GM21723 (cell line): ENCODE measurements around the gene C20orf173.
"Not testable (repeated sequence)": the region's sequence is repeated elsewhere in the genome, so short reads cannot be mapped to it uniquely, and the experiment has no call there.

Source experiments
- ATAC-seq: cut with Tn5 transposase; IDR thresholded peaks from one replicate; pipeline ENCODE4 v1.9.1; 2021; ENCODE audit warnings: mild to moderate bottlenecking, moderate library complexity; ENCODE audit not compliant: unreplicated experiment

Gene C20orf173, protein sequence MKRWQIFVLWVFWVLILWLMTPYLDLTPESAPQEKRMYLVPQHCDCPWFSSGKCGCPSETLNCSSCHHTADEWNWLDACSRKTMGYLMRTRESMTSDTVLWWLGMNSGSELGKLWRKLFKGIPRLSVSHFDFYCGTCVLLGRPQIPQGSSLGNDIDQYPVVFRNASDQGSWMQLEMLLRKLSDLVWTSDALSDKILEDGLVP

DNA sequence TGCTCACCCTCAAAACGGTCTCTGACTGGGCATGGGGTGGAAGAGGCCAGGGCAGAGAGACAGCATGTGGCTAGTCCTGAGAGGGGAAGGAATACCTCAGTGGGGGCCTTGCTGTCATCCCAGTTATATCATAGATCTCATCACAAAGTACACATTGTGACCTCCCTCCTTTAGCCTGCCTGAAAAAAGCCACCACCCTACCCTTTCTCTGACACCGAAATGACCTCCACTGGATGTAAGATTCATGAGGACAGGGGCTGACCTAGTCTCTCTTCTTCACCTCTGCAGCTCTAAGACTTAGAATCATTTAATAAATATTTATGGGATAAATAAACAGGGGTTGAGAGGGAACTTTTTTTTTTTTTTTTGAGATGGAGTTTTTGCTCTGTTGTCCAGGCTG, at the start of gene C20orf173:
Gene C20orf173 (minus strand): TSS at position 101 of the 400 bp plus-strand sequence. CDS start 279 bp downstream, outside the sequence.
- no peak for ATAC-seq

GRCh38 chr20:35579196-35579595, 49.7 kb upstream of the C20orf173 start:
- no peak for ATAC-seq

GRCh38 chr20:35578469-35578868, 49.0 kb upstream of the C20orf173 start:
- no peak for ATAC-seq

DNA sequence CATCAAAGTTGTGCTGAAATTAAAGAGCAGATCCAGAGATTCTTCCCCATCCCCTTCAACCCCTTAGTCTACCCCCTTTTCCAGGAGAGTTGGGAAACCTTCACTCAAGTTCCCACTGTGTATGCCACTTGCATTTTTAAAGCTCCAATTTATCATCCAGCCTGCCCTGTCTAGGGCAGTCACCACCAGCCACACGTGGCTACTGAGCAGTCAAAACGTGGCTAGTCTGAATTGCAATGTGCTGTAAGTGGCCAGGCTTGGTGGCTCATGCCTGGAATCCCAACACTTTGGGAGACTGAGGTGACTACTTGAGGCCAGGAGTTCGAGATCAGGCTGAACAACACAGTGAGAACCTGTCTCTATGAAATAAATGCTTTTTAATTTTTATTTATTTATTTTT, 47.4 kb upstream of the C20orf173 start:
- no peak for ATAC-seq

DNA sequence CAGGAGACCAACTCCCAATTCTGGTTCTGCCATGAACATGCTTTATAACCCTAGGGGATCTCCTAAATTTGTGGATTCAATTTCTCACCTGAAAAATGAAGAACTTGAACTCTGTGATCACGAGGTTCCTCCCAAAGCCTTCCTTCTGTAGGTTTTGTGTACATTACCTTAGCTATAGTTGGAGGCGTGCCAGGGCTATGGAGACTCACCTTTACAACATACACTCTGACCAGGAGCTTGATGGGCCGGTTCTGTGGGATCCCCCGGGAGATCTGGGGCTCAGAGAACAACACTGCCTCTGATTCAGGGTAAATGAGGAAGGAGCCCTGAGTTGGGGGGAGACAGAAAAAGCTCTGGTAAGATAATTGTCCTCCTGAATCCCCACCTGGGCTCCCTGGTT, 46.5 kb upstream of the C20orf173 start:
- ATAC-seq = no peak

DNA sequence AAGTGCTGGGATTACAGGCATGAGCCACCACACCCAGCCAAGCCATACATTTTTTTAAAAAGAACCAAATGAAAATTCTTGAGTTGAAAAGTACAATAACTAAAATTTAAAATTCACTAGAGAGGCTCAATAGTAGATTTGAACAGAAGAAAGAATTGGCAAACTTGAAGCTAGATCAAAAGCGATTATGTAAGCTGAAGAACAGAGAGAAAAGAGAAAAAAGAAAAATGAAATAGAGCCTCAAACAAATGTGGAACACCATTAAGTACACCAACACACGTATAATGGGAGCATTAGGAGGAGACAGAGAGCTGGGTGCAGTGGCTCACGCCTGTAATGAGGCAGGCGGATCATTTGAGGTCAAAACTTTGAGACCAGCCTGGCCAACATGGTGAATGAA, 43.4 kb upstream of the C20orf173 start:
- ATAC-seq = no peak

DNA sequence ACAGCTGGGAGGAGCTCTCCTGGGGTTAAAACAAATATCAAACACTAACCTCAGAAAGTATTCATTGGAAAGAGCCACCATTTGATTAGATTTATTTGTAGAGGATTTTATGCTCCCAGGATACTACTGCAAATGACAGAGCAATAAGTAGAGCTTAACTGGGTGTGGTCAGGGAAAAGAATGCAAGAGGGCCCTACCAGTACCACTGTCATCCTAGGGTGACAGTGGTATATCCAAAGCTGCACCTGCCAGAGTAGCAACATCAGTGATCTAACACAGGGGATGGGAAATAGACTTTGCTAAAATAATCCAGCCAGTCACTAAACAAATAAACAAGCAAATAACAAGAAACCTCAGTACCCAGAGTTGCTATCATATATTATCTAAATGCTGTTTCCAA, 42.1 kb upstream of the C20orf173 start:
- ATAC-seq = no peak

DNA sequence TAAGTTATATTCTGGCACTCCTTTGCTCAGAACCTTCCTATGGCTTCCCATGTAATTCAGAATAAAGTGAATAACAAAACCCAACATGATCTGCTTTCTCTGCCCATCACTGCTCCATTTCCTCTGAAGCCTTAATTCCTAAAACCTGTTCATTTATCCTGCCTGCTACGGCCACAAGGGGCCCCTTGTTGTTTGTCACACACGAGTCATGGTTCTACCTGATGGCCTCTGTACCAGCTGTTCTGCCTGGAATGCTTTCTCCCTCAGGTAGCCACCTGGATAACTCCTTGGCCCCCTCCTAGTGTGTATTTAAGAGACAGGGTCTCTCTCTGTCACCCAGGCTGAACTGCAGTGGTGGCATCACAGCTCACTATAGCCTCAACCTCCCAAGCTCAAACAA, 39.2 kb upstream of the C20orf173 start:
- ATAC-seq = no peak

GRCh38 chr20:35564905-35565304, 35.5 kb upstream of the C20orf173 start:
- ATAC-seq = no peak

DNA sequence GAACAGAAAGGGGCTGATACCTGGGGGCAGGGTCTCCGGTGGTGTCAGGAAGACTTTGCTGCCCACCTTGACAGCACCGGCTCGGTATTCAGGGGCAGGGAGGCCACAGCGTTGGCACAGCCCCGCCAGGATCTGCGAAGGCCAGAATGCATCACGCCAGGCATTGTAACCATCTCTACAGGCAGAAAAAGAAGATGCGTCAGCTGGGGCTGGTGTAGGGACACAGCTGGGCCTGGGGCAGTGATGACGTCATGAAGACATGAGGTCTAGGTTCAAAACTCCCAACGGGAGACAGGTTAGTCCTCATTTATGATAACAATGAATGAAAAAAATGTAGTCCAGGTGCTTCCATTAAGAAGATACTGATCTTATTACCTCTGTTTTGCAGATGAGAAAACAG, 34.4 kb upstream of the C20orf173 start:
- no peak for ATAC-seq

GRCh38 chr20:35562541-35563110, 33.2 kb upstream of the C20orf173 start:
- ATAC-seq = no peak

DNA sequence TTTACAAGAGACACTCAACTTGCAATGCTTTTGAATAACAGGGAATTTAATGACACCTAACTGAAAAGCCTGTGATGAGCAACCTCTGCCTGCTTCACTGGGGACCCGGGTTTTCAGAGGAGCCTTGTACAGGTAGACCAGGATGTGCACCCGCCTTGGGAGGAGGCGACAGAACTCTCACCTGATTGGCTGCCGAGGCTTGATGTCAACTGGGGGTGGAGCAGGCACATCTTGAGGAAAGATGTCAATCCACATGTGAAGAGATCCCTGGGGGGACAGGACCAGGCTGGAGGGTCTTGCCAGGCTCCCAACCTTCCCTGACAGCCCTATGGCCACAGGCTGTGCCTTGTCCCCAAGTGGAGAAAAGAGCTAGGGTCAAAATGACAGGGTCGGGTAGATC, 32.2 kb upstream of the C20orf173 start:
- ATAC-seq = no peak

DNA sequence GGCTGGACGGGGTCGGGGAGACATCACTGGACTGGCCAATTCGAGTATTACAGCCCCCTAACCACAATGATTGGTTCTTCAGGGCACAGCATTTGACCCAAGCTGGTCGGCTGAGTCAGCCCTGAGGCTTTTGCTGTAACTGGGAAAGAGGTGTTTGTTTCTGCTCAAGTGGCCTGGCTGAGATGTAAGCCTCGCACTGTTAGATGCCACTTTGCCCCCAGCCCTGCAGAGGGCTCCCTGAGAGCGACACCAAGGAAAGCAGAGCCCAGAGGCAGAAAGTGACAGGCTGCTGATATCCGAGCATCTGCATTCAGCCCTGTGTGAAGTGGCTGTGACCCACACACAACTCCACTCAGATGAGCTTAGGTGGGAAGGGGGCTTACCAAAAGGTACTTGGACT, 31.8 kb upstream of the C20orf173 start:
- no peak for ATAC-seq

GRCh38 chr20:35560541-35560940, 31.1 kb upstream of the C20orf173 start:
- no peak for ATAC-seq

GRCh38 chr20:35560105-35560511, 30.7 kb upstream of the C20orf173 start:
- no peak for ATAC-seq

DNA sequence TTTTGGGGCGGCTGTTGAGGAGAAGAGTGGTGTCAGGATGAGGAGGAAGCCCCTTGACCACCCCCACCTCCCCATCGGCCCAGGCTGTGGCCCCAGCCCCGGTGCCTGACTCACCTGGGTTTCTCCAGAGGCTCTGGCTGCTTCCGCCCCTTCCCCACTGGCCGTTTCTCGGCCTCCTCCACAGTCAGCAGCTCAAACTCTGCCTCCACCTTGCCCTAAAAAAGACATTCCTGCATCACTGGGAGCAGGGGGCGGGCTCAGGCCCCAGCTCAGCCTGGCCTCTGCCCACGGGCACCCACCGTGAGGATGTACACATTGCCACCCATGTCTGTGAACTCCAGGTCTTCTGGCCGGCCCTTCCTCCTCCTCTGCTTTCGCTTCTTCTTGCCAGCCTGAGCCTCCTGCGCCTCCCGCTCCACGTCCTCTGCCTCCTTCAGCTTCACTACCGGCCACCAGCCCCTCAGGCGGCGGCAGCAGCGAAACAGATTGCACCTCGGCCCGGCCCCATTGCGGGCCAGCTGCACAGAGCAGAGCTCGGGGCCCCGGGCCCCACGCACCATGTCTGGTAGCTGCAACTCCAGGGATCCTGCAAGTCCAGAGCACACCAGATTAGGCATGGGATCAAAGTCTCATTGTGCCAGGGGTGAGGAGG, 29.7 kb upstream of the C20orf173 start:
- ATAC-seq = no peak

DNA sequence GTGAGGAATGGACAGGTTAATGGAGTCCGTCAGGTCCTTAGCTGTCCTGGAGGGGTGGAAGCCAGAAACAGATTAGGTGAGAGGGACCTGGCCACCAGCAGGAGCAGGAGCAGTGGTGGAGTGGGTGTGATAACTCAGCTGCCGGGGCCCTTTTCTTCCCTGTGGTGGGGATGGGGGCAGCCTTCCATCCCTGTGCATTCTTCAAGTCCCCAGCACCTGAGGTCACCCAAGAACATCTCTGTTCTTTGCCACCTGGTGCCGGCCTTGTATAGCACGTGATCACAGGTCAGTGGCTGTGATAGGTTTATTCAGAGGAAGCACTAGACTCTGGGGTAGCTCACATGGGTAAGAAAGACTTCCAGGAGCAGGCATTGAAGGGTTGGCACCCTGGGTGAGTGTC, 29.0 kb upstream of the C20orf173 start:
- ATAC-seq = no peak

DNA sequence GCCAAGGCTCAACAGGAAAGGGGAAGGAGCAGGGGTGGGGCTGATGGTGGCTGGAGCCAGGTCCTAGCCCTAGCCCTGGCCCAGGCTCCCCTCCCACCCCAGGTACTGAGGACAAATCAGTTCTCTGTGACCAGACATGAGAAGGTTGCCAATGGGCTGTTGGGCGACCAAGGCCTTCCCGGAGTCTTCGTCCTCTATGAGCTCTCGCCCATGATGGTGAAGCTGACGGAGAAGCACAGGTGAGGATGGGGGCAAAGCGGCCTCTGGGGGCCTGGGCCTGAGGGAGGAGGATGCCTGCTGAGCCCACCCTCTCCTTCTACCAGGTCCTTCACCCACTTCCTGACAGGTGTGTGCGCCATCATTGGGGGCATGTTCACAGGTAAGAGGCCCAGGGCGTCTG, 27.4 kb upstream of the C20orf173 start:
- no peak for ATAC-seq

GRCh38 chr20:35555951-35556645, 26.6 kb upstream of the C20orf173 start:
- no peak for ATAC-seq

GRCh38 chr20:35555461-35555860, 26.0 kb upstream of the C20orf173 start:
- ATAC-seq = not testable (repeated sequence)

DNA sequence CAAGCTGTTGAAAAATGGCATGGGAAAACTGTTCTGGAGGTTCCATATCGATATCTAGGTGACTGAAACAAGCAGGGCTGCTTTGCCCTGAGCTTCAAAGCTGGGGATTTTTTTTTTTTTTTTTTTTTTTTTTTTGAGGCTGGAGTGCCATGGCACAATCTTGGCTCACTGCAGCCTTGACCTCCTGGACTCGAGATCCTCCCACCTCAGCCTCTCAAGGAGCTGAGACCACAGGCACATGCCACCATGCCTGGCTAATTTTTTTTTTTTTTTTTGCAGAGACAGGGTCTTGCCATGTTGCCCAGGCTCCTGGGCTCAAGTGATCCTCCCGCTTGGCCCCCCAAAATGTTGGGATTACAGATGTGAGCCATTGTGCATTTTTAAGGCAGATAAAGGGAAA, 23.5 kb upstream of the C20orf173 start:
- ATAC-seq = no peak

DNA sequence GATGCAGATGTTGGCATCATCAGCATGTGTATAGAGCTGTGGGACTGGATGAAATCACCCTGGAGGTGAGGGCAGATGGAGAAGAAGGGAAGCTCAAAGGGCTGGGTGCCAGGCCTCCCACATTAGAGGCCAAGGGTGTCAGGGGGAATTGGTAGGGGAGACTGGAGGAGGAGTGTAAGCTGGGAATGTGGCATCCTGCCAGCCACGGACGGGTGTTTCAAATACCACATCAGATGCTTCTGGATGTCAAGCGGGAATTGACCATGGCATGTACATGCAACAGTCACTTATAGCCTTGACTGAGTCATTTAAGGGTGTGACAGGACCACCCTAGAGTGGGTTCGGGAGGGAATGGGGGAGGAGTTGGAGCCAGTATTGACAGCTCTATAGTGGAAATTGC, 22.1 kb upstream of the C20orf173 start:
- ATAC-seq = no peak
